ENCODE results near the gene DNAH7. TPM values are rescaled to one million over a fixed set of nuclear protein-coding genes. Genes with fewer than 3 reads are reported as not detected.

DNAH7 gene
- total and polyA plus RNA-seq, 2 of the 8 experiments (the other 6 are each of a cell fraction or from before 2014, with no cell fraction given): 0.07 to 0.08 TPM

DNA sequence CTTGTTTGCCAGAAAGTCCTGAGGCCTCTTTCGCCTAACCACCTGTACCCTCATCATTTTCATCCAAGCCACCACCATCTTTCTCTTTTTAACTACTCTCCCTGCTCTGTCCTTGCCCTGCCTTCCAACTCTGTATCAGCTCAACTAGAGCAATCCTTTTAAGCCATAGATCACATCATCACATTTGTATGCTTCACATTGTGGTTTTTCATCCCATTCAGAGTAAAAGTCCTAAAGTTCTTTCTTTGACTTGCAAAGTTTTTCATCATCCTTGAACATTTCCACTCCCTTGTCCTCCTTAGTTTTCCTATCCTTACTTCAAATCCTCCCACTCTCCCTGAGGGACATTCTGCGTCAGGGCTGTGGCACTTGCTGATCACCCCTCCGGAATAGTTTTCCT is 337.7 kb downstream of the DNAH7 start:
- H3K9me3 ChIP-seq (ENCODE audit: insufficient read depth in 2 of 2, low read depth in 1 of 2, low read length in 1 of 2): no peaks in the 10 kb centered on the region
- CTCF ChIA-PET (ENCODE audit: partially characterized antibody): interaction anchor here (1.0 kb wide), 1 partner anchor 338 kb away, joined by 3 read pairs; the partner anchor contains the start of gene DNAH7
- no peak for DNase-seq (ENCODE audit: low read depth in 1 of 2, low spot score in 2 of 2)

More for the DNA sequence above, 337.7 kb downstream of the DNAH7 start:
- no peak overlapping the region for H4K8ac ChIP-seq (ENCODE audit: extremely low read depth, insufficient read depth, low read length)
- no peaks in the 10 kb centered on the region for H3K79me2 ChIP-seq (ENCODE audit: control insufficient read depth in 1 of 2, insufficient read depth in 2 of 2, low read length in 2 of 2)
- H2BK20ac ChIP-seq (ENCODE audit: low read length): no peak overlapping the region
- no peak overlapping the region for H3K4ac ChIP-seq (replicated peaks; ENCODE audit: insufficient read length, low read depth, low read length)
- no peak overlapping the region for H2BK15ac ChIP-seq (ENCODE audit: low read length)
- no peak overlapping the region for H3K23ac ChIP-seq (ENCODE audit: insufficient read length)
- H3K18ac ChIP-seq (ENCODE audit: extremely low read depth, low read length): no peak overlapping the region
- no peak overlapping the region for H3K27ac ChIP-seq (ENCODE audit: low read depth, low read length)
- H3K4me3 ChIP-seq (ENCODE audit: extremely low read depth in 1 of 4, insufficient read depth in 2 of 4, low read depth in 3 of 4, low read length in 4 of 4): no peak overlapping the region
- TF ChIP-seq JUN (IDR thresholded peaks at IDR 0.05; ENCODE audit: low read depth, low read length) (no peak), E2F6 (IDR thresholded peaks at IDR 0.05) (no peak), CREB1 (IDR thresholded peaks at IDR 0.05) (no peak), SAP30 (IDR thresholded peaks at IDR 0.05; ENCODE audit: insufficient read depth, insufficient replicate concordance, low read length) (no peak)
- peaks cover 2 to 57% (median 22%) of the 10 kb centered on the region in 4 experiments; a peak in 7 of 8 replicates for H3K36me3 ChIP-seq (ENCODE audit: control insufficient read depth in 2 of 4, insufficient read depth in 4 of 4, low read length in 3 of 4)
- H2AK5ac ChIP-seq (ENCODE audit: low read depth, low read length): no peak overlapping the region
- 98% methylated on average over 3 of the region's 3 CpGs; no CpG with 5 or more reads in 1 of the 2 experiments for WGBS, 2 experiments (ENCODE audit: extremely low coverage in 1 of 2, insufficient coverage in 1 of 2, insufficient read length in 1 of 2, insufficient replicate concordance in 2 of 2, low coverage in 1 of 2, low lambda C conversion rate in 2 of 2, missing lambda C conversion rate in 1 of 2)
- peaks cover 0 to 1% of the 10 kb centered on the region in 2 experiments for H4K20me1 ChIP-seq (replicated peaks in 1 of 2; ENCODE audit: control insufficient read depth in 1 of 2, insufficient read depth in 2 of 2, low read length in 2 of 2)
- H2BK5ac ChIP-seq (ENCODE audit: low read depth, low read length): no peak overlapping the region
- H3K4me1 ChIP-seq (replicated peaks in 1 of 4; ENCODE audit: control insufficient read depth in 3 of 4, insufficient read depth in 4 of 4, low read length in 3 of 4): no peaks in the 10 kb centered on the region
- H2BK12ac ChIP-seq (ENCODE audit: low read depth, low read length): no peak overlapping the region
- no peak overlapping the region for H3K4me2 ChIP-seq (ENCODE audit: insufficient read depth in 1 of 2, low read depth in 2 of 2, low read length in 2 of 2)
- H3K27me3 ChIP-seq (replicated peaks in 1 of 4; ENCODE audit: control insufficient read depth in 3 of 4, extremely low read depth in 1 of 4, insufficient read depth in 3 of 4, low read length in 3 of 4): no peaks in the 10 kb centered on the region
- H2BK120ac ChIP-seq (replicated peaks; ENCODE audit: low read depth, low read length): no peak overlapping the region
- H3K23me2 ChIP-seq (ENCODE audit: low read depth, low read length): no peaks in the 10 kb centered on the region
- no peak overlapping the region for H4K5ac ChIP-seq (ENCODE audit: insufficient read length, low read depth, low read length)
- H4K91ac ChIP-seq (replicated peaks; ENCODE audit: insufficient read length, low read length): no peak overlapping the region
- no peak overlapping the region for H3K56ac ChIP-seq (replicated peaks; ENCODE audit: insufficient read length, low read depth, low read length)
- H3K14ac ChIP-seq (ENCODE audit: insufficient read length): no peak overlapping the region
- H3K9ac ChIP-seq (replicated peaks in 1 of 4; ENCODE audit: extremely low read depth in 1 of 4, low read depth in 3 of 4, low read length in 3 of 4): no peak overlapping the region
- no peaks in the 10 kb centered on the region for H3K79me1 ChIP-seq (ENCODE audit: low read depth, low read length)
- H2AFZ ChIP-seq (ENCODE audit: low read length): no peak overlapping the region
- no peak for FAIRE-seq
- POLR2A ChIA-PET (ENCODE audit: partially characterized antibody): no interaction called here
